ENCODE measurements around the gene LRMDA. TPM values are rescaled to one million over a fixed set of nuclear protein-coding genes. Genes with fewer than 3 reads are reported as not detected.

The LRMDA gene
- total RNA-seq, 2 donors from 2014 or later, result 12.2 to 25.4 TPM

DNA sequence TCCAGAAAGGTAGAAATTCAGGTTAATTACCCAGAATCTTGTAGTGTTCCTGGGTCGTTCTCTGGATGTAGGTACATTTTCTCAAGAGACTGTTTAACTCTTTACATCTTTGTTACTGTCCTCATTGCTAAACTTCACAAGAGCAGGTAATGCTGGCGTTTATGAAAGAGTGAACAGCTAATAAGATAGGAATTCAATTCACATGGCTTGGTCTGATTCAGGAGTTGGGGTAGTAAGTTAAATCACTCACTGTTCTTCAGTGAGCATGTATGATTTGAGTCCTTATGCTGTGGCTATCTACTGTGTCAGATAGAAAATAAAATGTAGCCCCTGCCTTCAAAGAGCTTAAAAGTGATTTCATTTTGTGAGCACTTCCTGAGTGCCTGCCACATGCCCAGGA lies 480.0 kb downstream of the LRMDA start:
- ATAC-seq (no peak), DNase-seq (no peak)
- no peaks in the 10 kb centered on the region for H3K27me3 ChIP-seq
- no peaks in the 10 kb centered on the region for H3K36me3 ChIP-seq (replicated peaks in 1 of 2; ENCODE audit: insufficient read depth in 1 of 2, low read depth in 2 of 2)
- intact Hi-C loops (cut with DNase I), result loop anchor here (10.0 kb wide), 1 partner anchor 497 kb away; no protein-coding TSS in a partner anchor
- H3K4me3 ChIP-seq, result no peak overlapping the region
- H3K4me1 ChIP-seq, result no peaks in the 10 kb centered on the region
- H3K27ac ChIP-seq, result no peak overlapping the region
- WGBS, 2 donors, result 76 to 91% methylated on average over 2 of the region's 2 CpGs
- H3K9me3 ChIP-seq, result no peaks in the 10 kb centered on the region
- TF ChIP-seq, protein P1, sequence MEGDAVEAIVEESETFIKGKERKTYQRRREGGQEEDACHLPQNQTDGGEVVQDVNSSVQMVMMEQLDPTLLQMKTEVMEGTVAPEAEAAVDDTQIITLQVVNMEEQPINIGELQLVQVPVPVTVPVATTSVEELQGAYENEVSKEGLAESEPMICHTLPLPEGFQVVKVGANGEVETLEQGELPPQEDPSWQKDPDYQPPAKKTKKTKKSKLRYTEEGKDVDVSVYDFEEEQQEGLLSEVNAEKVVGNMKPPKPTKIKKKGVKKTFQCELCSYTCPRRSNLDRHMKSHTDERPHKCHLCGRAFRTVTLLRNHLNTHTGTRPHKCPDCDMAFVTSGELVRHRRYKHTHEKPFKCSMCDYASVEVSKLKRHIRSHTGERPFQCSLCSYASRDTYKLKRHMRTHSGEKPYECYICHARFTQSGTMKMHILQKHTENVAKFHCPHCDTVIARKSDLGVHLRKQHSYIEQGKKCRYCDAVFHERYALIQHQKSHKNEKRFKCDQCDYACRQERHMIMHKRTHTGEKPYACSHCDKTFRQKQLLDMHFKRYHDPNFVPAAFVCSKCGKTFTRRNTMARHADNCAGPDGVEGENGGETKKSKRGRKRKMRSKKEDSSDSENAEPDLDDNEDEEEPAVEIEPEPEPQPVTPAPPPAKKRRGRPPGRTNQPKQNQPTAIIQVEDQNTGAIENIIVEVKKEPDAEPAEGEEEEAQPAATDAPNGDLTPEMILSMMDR (IDR thresholded peaks at IDR 0.05), result no peak
- TF ChIP-seq POLR2A (IDR thresholded peaks at IDR 0.05), result no peak

DNA sequence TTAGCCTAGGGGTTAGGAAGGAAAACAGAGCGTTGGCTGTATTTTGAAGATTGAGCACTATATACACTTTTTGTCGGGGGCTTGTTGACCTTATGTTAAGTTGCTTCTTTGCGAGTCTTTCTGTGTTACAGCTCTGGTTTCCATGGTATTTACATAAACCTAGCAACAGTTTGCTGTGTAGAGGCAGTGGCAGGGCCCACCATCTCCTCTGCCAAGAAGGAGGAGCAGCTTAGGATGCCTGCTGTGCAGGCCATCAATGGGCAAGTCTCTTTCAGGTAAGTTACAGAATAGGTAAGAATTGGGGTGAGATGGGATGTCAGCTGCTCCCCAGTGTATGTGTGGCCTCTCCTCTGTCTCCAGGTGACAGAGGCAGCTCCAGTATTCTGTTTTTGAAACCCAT lies 485.5 kb downstream of the LRMDA start:
- Histone ChIP-seq H3K9me3 (no peaks in the 10 kb centered on the region), H3K27me3 (no peaks in the 10 kb centered on the region), H3K36me3 (replicated peaks in 1 of 2; ENCODE audit: insufficient read depth in 1 of 2, low read depth in 2 of 2) (no peaks in the 10 kb centered on the region), H3K4me3 (no peak overlapping the region), H3K27ac (no peak overlapping the region), H3K4me1 (no peaks in the 10 kb centered on the region)
- DNase-seq (no peak), ATAC-seq (no peak)
- 91 to 98% methylated on average over 3 of the region's 3 CpGs for WGBS, 2 donors
- TF ChIP-seq, protein P1 (IDR thresholded peaks at IDR 0.05), result no peak
- TF ChIP-seq POLR2A (IDR thresholded peaks at IDR 0.05), result no peak
- intact Hi-C loops (cut with DNase I), result loop anchor here (10.0 kb wide), 1 partner anchor 502 kb away; no protein-coding TSS in a partner anchor

DNA sequence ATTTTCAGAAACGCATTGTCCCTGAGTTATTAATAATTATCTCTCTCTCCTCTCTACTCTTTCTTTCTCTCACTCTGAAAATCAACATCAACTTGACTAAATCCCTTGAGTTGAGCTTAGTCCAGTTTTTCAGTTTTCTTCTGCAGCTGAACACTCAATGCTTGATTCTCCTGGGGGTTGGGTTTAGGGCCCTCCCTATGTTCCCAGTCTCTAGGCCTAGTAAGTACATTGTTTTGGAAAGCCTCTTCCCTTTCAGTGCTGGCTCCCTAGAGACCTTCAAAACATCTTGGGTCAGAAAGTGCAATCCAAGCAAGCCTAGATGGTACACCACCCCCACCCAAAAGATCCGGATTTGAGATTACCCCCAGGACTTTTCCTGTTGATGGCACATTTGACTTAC lies 488.5 kb downstream of the LRMDA start:
- TF ChIP-seq, protein P1 (IDR thresholded peaks at IDR 0.05), result no peak
- TF ChIP-seq POLR2A (IDR thresholded peaks at IDR 0.05), result no peak
- Histone ChIP-seq H3K4me3 (no peak overlapping the region), H3K9me3 (no peaks in the 10 kb centered on the region), H3K27ac (no peak overlapping the region), H3K36me3 (replicated peaks in 1 of 2; ENCODE audit: insufficient read depth in 1 of 2, low read depth in 2 of 2) (no peaks in the 10 kb centered on the region), H3K4me1 (no peaks in the 10 kb centered on the region), H3K27me3 (no peaks in the 10 kb centered on the region)
- ATAC-seq, result no peak
- WGBS, 2 donors, result 72 to 100% methylated on average over 2 of the region's 2 CpGs
- intact Hi-C loops (cut with DNase I), result loop anchor here (10.0 kb wide), 1 partner anchor 505 kb away; no protein-coding TSS in a partner anchor
- DNase-seq, result no peak

DNA sequence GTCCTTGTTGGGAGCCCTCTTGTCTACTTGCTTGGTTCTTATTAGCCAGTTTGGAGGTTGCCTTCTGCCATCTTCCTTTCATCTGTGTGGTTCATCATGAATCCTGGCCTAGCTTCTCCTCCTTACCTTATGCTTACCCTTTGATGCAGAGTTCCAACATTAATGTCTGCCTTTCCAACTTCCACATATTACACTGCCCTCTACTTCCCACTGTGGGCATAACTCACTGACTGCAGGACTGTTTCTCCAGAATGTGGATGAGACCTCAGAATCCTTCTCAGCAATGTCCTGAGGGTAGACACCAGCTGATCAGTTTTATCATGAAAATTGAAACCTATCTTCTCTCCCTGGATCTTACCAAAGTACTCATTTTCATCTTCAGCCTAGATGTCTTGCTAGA lies 491.0 kb downstream of the LRMDA start:
- no peak for ATAC-seq
- DNase-seq, result no peak
- TF ChIP-seq POLR2A (IDR thresholded peaks at IDR 0.05), result no peak
- TF ChIP-seq, protein P1 (IDR thresholded peaks at IDR 0.05), result peak in 4 of 7 experiments; percentile 34 to 49 (median 44)
- intact Hi-C loops (cut with DNase I), result no loop called here
- Histone ChIP-seq H3K4me1 (no peaks in the 10 kb centered on the region), H3K9me3 (no peaks in the 10 kb centered on the region), H3K4me3 (no peak overlapping the region), H3K27me3 (no peaks in the 10 kb centered on the region), H3K27ac (no peak overlapping the region), H3K36me3 (replicated peaks in 1 of 2; ENCODE audit: insufficient read depth in 1 of 2, low read depth in 2 of 2) (no peaks in the 10 kb centered on the region)

DNA sequence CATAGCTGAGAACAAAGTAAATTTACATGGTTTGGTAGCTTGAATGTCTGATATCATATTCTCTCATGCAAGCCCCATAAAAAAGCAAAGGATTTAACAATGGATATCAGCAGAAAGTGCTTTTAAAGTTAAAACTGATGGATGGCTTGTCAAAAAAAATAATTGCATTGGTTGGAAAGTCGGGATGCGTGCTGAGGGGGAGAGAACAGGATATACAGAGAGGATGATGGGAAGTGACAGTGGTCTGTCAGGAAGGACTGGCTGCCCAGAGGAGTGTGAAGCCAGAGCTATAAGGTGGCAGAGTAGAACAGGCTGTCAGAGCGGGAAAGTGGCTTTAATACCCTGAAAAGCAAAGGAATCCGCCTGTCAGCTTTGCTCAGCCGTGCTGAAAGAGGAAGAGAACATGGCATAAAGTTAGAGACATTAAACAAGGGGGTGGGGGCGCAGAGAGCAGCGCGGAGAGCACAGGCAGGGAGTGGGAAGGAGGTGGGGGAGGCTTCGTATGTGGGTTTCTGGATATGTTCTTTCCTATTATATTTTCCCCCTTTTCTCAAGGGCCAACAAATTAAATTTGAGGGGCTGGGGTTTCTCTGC lies 493.0 kb downstream of the LRMDA start:
- TF ChIP-seq POLR2A (IDR thresholded peaks at IDR 0.05), result no peak
- TF ChIP-seq, protein P1 (IDR thresholded peaks at IDR 0.05), result no peak
- Histone ChIP-seq H3K27ac (no peak overlapping the region), H3K9me3 (no peaks in the 10 kb centered on the region), H3K36me3 (replicated peaks in 1 of 2; ENCODE audit: insufficient read depth in 1 of 2, low read depth in 2 of 2) (no peaks in the 10 kb centered on the region), H3K4me3 (no peak overlapping the region), H3K27me3 (no peaks in the 10 kb centered on the region), H3K4me1 (no peaks in the 10 kb centered on the region)
- DNase-seq (no peak), ATAC-seq (no peak)
- WGBS, 2 donors, result 66 to 79% methylated on average over 9 of the region's 9 CpGs
- intact Hi-C loops (cut with DNase I), result no loop called here

Data from body of pancreas (tissue), 4 donors.